Astrocyte (in vitro differentiated cells and primary cell): Measurements from ENCODE around the gene CAPN5. TPM values are rescaled to one million over a fixed set of nuclear protein-coding genes. Genes with fewer than 3 reads are reported as not detected.

ENCODE experiments used
- DNase-seq: peaks from one replicate; pipeline ENCODE4 v3.0.0-alpha.2; 2010; ENCODE audit warnings: low read depth
- FAIRE-seq: peaks from 2 replicates; lab custom pipeline; 2011; peaks lifted over from hg19 to GRCh38; lab: Jason Lieb, UNC
- H2AFZ ChIP-seq: 2 replicates; pipeline ENCODE4 v1.6.0; 2012; ENCODE audit warnings: low read depth, low read length, inconsistent platforms
- H3K27ac ChIP-seq: 2 replicates; pipeline ENCODE4 v1.5.1; 2011; ENCODE audit warnings: low read depth, low read length, inconsistent platforms
- H3K27me3 ChIP-seq: 2 replicates; pipeline ENCODE4 v1.6.0; 2011; ENCODE audit warnings: low read length, inconsistent platforms; ENCODE audit not compliant: insufficient read depth
- H3K36me3 ChIP-seq: 2 replicates; pipeline ENCODE4 v1.5.1; 2011; ENCODE audit warnings: low read length, inconsistent platforms; ENCODE audit not compliant: insufficient read depth
- H3K4me1 ChIP-seq: 2 replicates; pipeline ENCODE4 v1.5.1; 2011; ENCODE audit warnings: low read length, inconsistent platforms; ENCODE audit not compliant: insufficient read depth
- H3K4me2 ChIP-seq: 2 replicates; pipeline ENCODE4 v1.6.0; 2012; ENCODE audit warnings: low read length, inconsistent platforms
- H3K4me3 ChIP-seq: 2 replicates; pipeline ENCODE4 v1.5.1; 2011; ENCODE audit warnings: low read depth, mild to moderate bottlenecking, low read length, inconsistent platforms; ENCODE audit not compliant: insufficient read depth
- H3K79me2 ChIP-seq: 2 replicates; pipeline ENCODE4 v1.6.0; 2012; ENCODE audit warnings: mild to moderate bottlenecking, low read length, inconsistent platforms; ENCODE audit not compliant: insufficient read depth
- H3K9ac ChIP-seq: 2 replicates; pipeline ENCODE4 v1.6.0; 2012; ENCODE audit warnings: mild to moderate bottlenecking, low read length, inconsistent platforms
- H3K9me3 ChIP-seq: 2 replicates; pipeline ENCODE4 v1.5.1; 2012; ENCODE audit warnings: low read depth, mild to moderate bottlenecking, low read length, inconsistent platforms; ENCODE audit not compliant: insufficient read depth
- H4K20me1 ChIP-seq: 2 replicates; pipeline ENCODE4 v1.6.0; 2012; ENCODE audit warnings: low read length, inconsistent platforms; ENCODE audit not compliant: insufficient read depth
- H3K27ac Mint-ChIP-seq: one replicate; pipeline ENCODE4 v1.8.0; 2021; ENCODE audit warnings: mild to moderate bottlenecking, mixed read lengths; ENCODE audit not compliant: unreplicated experiment
- H3K27me3 Mint-ChIP-seq: one replicate; pipeline ENCODE4 v1.8.0; 2021; ENCODE audit warnings: low read depth, mixed read lengths; ENCODE audit not compliant: unreplicated experiment
- H3K36me3 Mint-ChIP-seq: one replicate; pipeline ENCODE4 v1.8.0; 2021; ENCODE audit warnings: low read depth, mixed read lengths; ENCODE audit not compliant: unreplicated experiment
- H3K4me1 Mint-ChIP-seq: one replicate; pipeline ENCODE4 v1.8.0; 2021; ENCODE audit warnings: low read depth, mixed read lengths; ENCODE audit not compliant: unreplicated experiment
- H3K4me3 Mint-ChIP-seq: one replicate; pipeline ENCODE4 v1.8.0; 2021; ENCODE audit warnings: mild to moderate bottlenecking, moderate library complexity, mixed read lengths; ENCODE audit not compliant: unreplicated experiment
- H3K9me3 Mint-ChIP-seq: one replicate; pipeline ENCODE4 v1.8.0; 2021; ENCODE audit warnings: mild to moderate bottlenecking, mixed read lengths; ENCODE audit not compliant: unreplicated experiment
- CTCF ChIP-seq: IDR thresholded peaks from 2 replicates; pipeline ENCODE4 v1.5.1; 2011; ENCODE audit warnings: low read depth, mild to moderate bottlenecking, inconsistent platforms, low read length, moderate library complexity; ENCODE audit not compliant: insufficient read depth
- EZH2 ChIP-seq: IDR thresholded peaks from 2 replicates; pipeline ENCODE4 v1.6.1; 2012; ENCODE audit warnings: mild to moderate bottlenecking, low read length, inconsistent platforms; ENCODE audit not compliant: insufficient read depth
- total RNA-seq: library from RNA; stranded (reverse); gene quantifications from 2 replicates; pipeline ENCODE4 v1.2.1, GENCODE V29; 2021

CAPN5 gene
- total RNA-seq, 1 donor from 2014 or later = 17.4 TPM

DNA sequence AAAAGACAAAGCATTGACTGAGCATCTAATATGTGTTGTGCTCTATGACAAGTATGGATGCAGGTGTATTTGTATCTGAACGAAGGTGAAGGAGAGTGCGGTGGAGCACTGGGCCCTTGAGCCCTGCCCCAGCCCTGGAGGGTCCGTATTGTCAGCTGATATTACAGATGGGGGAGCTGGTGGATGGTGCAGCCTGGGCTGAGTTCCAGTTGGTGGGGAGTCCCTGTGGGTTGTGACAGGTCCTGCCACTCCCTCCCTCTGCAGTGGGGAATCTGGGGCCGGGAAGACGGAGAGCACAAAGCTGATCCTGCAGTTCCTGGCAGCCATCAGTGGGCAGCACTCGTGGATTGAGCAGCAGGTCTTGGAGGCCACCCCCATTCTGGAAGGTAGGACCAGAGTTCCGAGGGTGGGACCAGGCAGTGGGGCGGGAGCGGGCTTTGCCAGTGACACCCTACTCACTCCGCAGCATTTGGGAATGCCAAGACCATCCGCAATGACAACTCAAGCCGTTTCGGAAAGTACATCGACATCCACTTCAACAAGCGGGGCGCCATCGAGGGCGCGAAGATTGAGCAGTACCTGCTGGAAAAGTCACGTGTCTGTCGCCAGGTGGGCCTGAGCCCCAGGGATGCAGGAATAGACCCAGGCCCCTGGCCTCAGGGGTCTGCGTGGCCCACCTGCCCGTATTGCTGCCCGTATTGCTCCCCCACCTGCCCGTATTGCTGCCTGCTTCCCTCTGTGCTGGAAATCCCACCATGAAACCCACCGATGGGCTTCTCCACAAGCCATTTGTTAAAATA is 89.8 kb downstream of the CAPN5 start:
- no peaks in the 10 kb centered on the region for H3K9me3 ChIP-seq
- peaks cover 2% of the 10 kb centered on the region for H3K9me3 Mint-ChIP-seq
- peaks cover 74% of the 10 kb centered on the region for H3K27me3 Mint-ChIP-seq
- no peaks in the 10 kb centered on the region for H4K20me1 ChIP-seq
- H3K36me3 Mint-ChIP-seq = peaks cover 3% of the 10 kb centered on the region
- peaks cover 10% of the 10 kb centered on the region for H3K27me3 ChIP-seq
- H3K4me1 ChIP-seq = no peaks in the 10 kb centered on the region
- DNase-seq = no peak
- no peak overlapping the region for H3K4me3 Mint-ChIP-seq
- H3K27ac Mint-ChIP-seq = no peak overlapping the region
- TF ChIP-seq EZH2 = no peak
- TF ChIP-seq CTCF = no peak
- no peak overlapping the region for H3K4me2 ChIP-seq
- H2AFZ ChIP-seq = no peak overlapping the region
- no peak overlapping the region for H3K27ac ChIP-seq
- H3K4me3 ChIP-seq = no peak overlapping the region
- no peaks in the 10 kb centered on the region for H3K79me2 ChIP-seq
- FAIRE-seq = no peak
- no peak overlapping the region for H3K9ac ChIP-seq
- peaks cover 8% of the 10 kb centered on the region for H3K4me1 Mint-ChIP-seq
- no peaks in the 10 kb centered on the region for H3K36me3 ChIP-seq

- Mint-ChIP-seq H3K4me1 (no peaks in the 10 kb centered on the region), H3K9me3 (peaks cover 2% of the 10 kb centered on the region), H3K27ac (no peak overlapping the region), H3K27me3 (peaks cover 73% of the 10 kb centered on the region), H3K36me3 (no peaks in the 10 kb centered on the region), H3K4me3 (no peak overlapping the region)
- Histone ChIP-seq H4K20me1 (no peaks in the 10 kb centered on the region), H3K9ac (no peak overlapping the region), H3K36me3 (no peaks in the 10 kb centered on the region), H3K27me3 (peaks cover 10% of the 10 kb centered on the region), H3K27ac (no peak overlapping the region), H3K9me3 (no peaks in the 10 kb centered on the region), H2AFZ (no peak overlapping the region), H3K4me1 (no peaks in the 10 kb centered on the region), H3K4me3 (no peak overlapping the region), H3K79me2 (no peaks in the 10 kb centered on the region), H3K4me2 (no peak overlapping the region)
- TF ChIP-seq CTCF (no peak), EZH2 (no peak)
- no peak for FAIRE-seq
- DNase-seq = no peak
Observed at GRCh38 chr11:77158041-77158695, 91.4 kb downstream of the CAPN5 start.
